Endothelial cell of umbilical vein (primary cell): ENCODE results near the gene KIF5C.

Experiments
- CTCF ChIP-seq, 2 donors: IDR thresholded peaks; 1 replicate in 1 of 2; 2 replicates in 1 of 2; pipeline ENCODE4 v1.5.1; 2011; ENCODE audit warnings: low read length in 2 of 2, mild to moderate bottlenecking in 2 of 2, moderate library complexity in 2 of 2, control low read depth in 1 of 2, inconsistent platforms in 1 of 2, low read depth in 1 of 2; ENCODE audit not compliant: insufficient read depth in 1 of 2; ENCODE audit errors: extremely low read depth in 1 of 2
- EZH2 ChIP-seq: IDR thresholded peaks from 2 replicates; pipeline ENCODE4 v1.6.1; 2012; ENCODE audit warnings: borderline replicate concordance, low read depth, mild to moderate bottlenecking, moderate library complexity, low read length, inconsistent platforms; ENCODE audit not compliant: severe bottlenecking
- FOS ChIP-seq: IDR thresholded peaks from 2 replicates; pipeline ENCODE4 v1.6.1; 2011; ENCODE audit warnings: mild to moderate bottlenecking, low read length, moderate library complexity, borderline replicate concordance; ENCODE audit not compliant: insufficient read depth
- GATA2 ChIP-seq: IDR thresholded peaks from 2 replicates; pipeline ENCODE4 v1.7.0; 2011; ENCODE audit warnings: low read depth, mild to moderate bottlenecking, moderate library complexity, mixed read lengths, low read length; ENCODE audit not compliant: insufficient read length, insufficient read depth
- JUN ChIP-seq: IDR thresholded peaks from 2 replicates; pipeline ENCODE4 v1.6.1; 2011; ENCODE audit warnings: borderline replicate concordance, low read depth; ENCODE audit not compliant: insufficient read length, insufficient read depth
- MYC ChIP-seq: IDR thresholded peaks from one replicate; pipeline ENCODE4 v1.6.1; 2011; ENCODE audit warnings: mild to moderate bottlenecking, low read depth, low read length
- POLR2A ChIP-seq: IDR thresholded peaks from 2 replicates; pipeline ENCODE4 v1.6.1; 2012; ENCODE audit warnings: low read depth, mild to moderate bottlenecking, control low read depth, low read length
- POLR2AphosphoS5 ChIP-seq: IDR thresholded peaks from 2 replicates; pipeline ENCODE4 v1.6.1; 2012; ENCODE audit warnings: low read depth, mild to moderate bottlenecking, control low read depth, low read length, moderate library complexity; ENCODE audit not compliant: insufficient read depth
- TF ChIP-seq, protein P1 (sequence below): IDR thresholded peaks from 2 replicates; pipeline ENCODE4 v1.6.1; 2011; ENCODE audit not compliant: insufficient read depth, insufficient read length

- TF ChIP-seq CTCF (IDR thresholded peaks at IDR 0.05; ENCODE audit: extremely low read depth in 1 of 2, insufficient read depth in 1 of 2, low read depth in 1 of 2, low read length in 2 of 2) (no peak), MYC (no peak), EZH2 (no peak), POLR2AphosphoS5 (no peak), POLR2A (no peak), JUN (no peak), FOS (no peak), GATA2 (no peak)
- TF ChIP-seq, protein P1, sequence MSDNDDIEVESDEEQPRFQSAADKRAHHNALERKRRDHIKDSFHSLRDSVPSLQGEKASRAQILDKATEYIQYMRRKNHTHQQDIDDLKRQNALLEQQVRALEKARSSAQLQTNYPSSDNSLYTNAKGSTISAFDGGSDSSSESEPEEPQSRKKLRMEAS: no peak
Measured at GRCh38 chr2:148877403-148877740, 2.3 kb downstream of the KIF5C start.
